Measurements from ENCODE around the gene TTBK1.

TTBK1 gene

GRCh38 chr6:43223175-43223574 is 20.1 kb upstream of the TTBK1 start:
- DNase-seq (ENCODE audit: low spot score): no peak

GRCh38 chr6:43226192-43226851 is 17.0 kb upstream of the TTBK1 start:
- no peak for DNase-seq (ENCODE audit: low spot score)

GRCh38 chr6:43228951-43229802 is 14.1 kb upstream of the TTBK1 start, which contains the start of gene DNPH1:
Gene DNPH1 (minus strand): TSS chr6:43229481. CDS start chr6:43229456, 25 bp downstream.
- DNase-seq (ENCODE audit: low spot score): peak; percentile 78

- no peak for DNase-seq (ENCODE audit: low spot score)
Observed at GRCh38 chr6:43229803-43230620, 13.3 kb upstream of the TTBK1 start.

GRCh38 chr6:43231053-43231452 is 12.2 kb upstream of the TTBK1 start:
- DNase-seq (ENCODE audit: low spot score): no peak

GRCh38 chr6:43231735-43232450 is 11.4 kb upstream of the TTBK1 start:
- DNase-seq (ENCODE audit: low spot score): no peak

- no peak for DNase-seq (ENCODE audit: low spot score)
Observed at GRCh38 chr6:43235841-43236240, 7.4 kb upstream of the TTBK1 start.

GRCh38 chr6:43239054-43239453 is 4.2 kb upstream of the TTBK1 start:
- DNase-seq (ENCODE audit: low spot score): no peak

GRCh38 chr6:43240950-43241349 is 2.3 kb upstream of the TTBK1 start:
- DNase-seq (ENCODE audit: low spot score): no peak

GRCh38 chr6:43241446-43241845 is 1.8 kb upstream of the TTBK1 start:
- no peak for DNase-seq (ENCODE audit: low spot score)

GRCh38 chr6:43243664-43244321 is 512 bp downstream of the TTBK1 start:
- no peak for DNase-seq (ENCODE audit: low spot score)

- DNase-seq (ENCODE audit: low spot score): peak; percentile 57
Observed at GRCh38 chr6:43246301-43247113, 3.2 kb downstream of the TTBK1 start.

- DNase-seq (ENCODE audit: low spot score): peak; percentile 66
Observed at GRCh38 chr6:43247114-43247999, 4.1 kb downstream of the TTBK1 start.

- no peak for DNase-seq (ENCODE audit: low spot score)
Observed at GRCh38 chr6:43248101-43248500, 4.8 kb downstream of the TTBK1 start.

GRCh38 chr6:43248791-43249190 is 5.5 kb downstream of the TTBK1 start:
- DNase-seq (ENCODE audit: low spot score): no peak

- no peak for DNase-seq (ENCODE audit: low spot score)
Observed at GRCh38 chr6:43250992-43251373, 7.7 kb downstream of the TTBK1 start.

- no peak for DNase-seq (ENCODE audit: low spot score)
Observed at GRCh38 chr6:43253401-43253800, 10.1 kb downstream of the TTBK1 start.

- DNase-seq (ENCODE audit: low spot score): peak; percentile 35
Observed at GRCh38 chr6:43254138-43254817, 11.0 kb downstream of the TTBK1 start.

- no peak for DNase-seq (ENCODE audit: low spot score)
Observed at GRCh38 chr6:43254846-43255245, 11.6 kb downstream of the TTBK1 start.

Measured in RKO (cell line).